A549 (cell line): ENCODE results near the gene PNKP. TPM values are rescaled to one million over a fixed set of nuclear protein-coding genes. Genes with fewer than 3 reads are reported as not detected.
A peak's percentile ranks its signal among the peaks of the same experiment; 100 is the strongest.

Source experiments
- ATAC-seq, 2 experiments: fragments of 200-7000 bp in 1 of 2; fragments of >200 bp in 1 of 2; cut with Nextera tagmentation in 1 of 2; cut with Tn5 transposase in 1 of 2; 3 replicates each; pipeline versions ENCODE4 v1.8.0 to v1.9.1; 2018 to 2020; ENCODE audit warnings: mild to moderate bottlenecking in 1 of 2, moderate library complexity in 1 of 2
- CTCF ChIA-PET: fragments of 300-600 bp; sonication (Branson Sonifier 250); formaldehyde crosslinking; extraction: SDS; loops from one replicate; lab custom pipeline; 2021; ENCODE audit warnings: antibody characterized with exemption, inconsistent platforms; lab: Yijun Ruan, JAX
- POLR2A ChIA-PET: fragments of 350-600 bp; formaldehyde crosslinking; extraction: SDS; loops from one replicate; lab custom pipeline; 2021; ENCODE audit warnings: antibody characterized with exemption, inconsistent platforms; lab: Yijun Ruan, JAX
- DNase-seq, 2 experiments: peaks; one replicate each; pipeline versions ENCODE4 v3.0.0 to v3.0.0-alpha.2; 2011 to 2016; ENCODE audit warnings: low read depth in 1 of 2, low spot score in 1 of 2
- FAIRE-seq: peaks from 2 replicates; lab custom pipeline; 2011; peaks lifted over from hg19 to GRCh38; lab: Jason Lieb, UNC
- H3K27ac ChIP-seq, 2 experiments: fragments of >200 bp; sonication (Bioruptor Twin); formaldehyde crosslinking; 3 replicates each; pipeline ENCODE4 v1.5.1; 2016 to 2017
- H3K4me1 ChIP-seq: fragments of >200 bp; sonication (Bioruptor Twin); formaldehyde crosslinking; 3 replicates; pipeline ENCODE4 v1.6.1; 2016
- H3K4me2 ChIP-seq: fragments of >200 bp; sonication (Bioruptor Twin); formaldehyde crosslinking; 3 replicates; pipeline ENCODE4 v1.6.1; 2016
- H3K4me3 ChIP-seq: fragments of >200 bp; sonication (Bioruptor Twin); formaldehyde crosslinking; 3 replicates; pipeline ENCODE4 v1.5.1; 2016
- H3K9me3 ChIP-seq: fragments of >200 bp; sonication (Bioruptor Twin); formaldehyde crosslinking; 3 replicates; pipeline ENCODE4 v1.6.1; 2016
- BHLHE40 ChIP-seq: IDR thresholded peaks from 2 replicates; pipeline ENCODE4 v1.6.1; 2012; ENCODE audit warnings: low read depth, low read length, inconsistent platforms
- CEBPB ChIP-seq, 2 experiments: fragments of >200 bp in 1 of 2; sonication (Bioruptor Twin) in 1 of 2; formaldehyde crosslinking in 1 of 2; IDR thresholded peaks; 2 replicates each; pipeline ENCODE4 v1.6.1; 2012 to 2016
- CHD2 ChIP-seq: fragments of 150-350 bp; IDR thresholded peaks from 2 replicates; pipeline ENCODE4 v1.6.1; 2014; ENCODE audit warnings: low read length; ENCODE audit not compliant: partially characterized antibody
- EHMT2 ChIP-seq: fragments of 200-600 bp; sonication (generic); IDR thresholded peaks from 2 replicates; pipeline ENCODE4 v1.6.1; 2016; ENCODE audit warnings: antibody characterized with exemption, low read depth, mild to moderate bottlenecking, moderate library complexity
- FOSL2 ChIP-seq, 2 experiments: fragments of 450-650 bp in 1 of 2; fragments of >200 bp in 1 of 2; sonication (Bioruptor Twin) in 1 of 2; formaldehyde crosslinking; IDR thresholded peaks; 2 replicates each; pipeline versions ENCODE4 v1.5.0 to v1.6.1; 2016 to 2020; ENCODE audit warnings: mild to moderate bottlenecking in 1 of 2, moderate library complexity in 1 of 2
- GATA3 ChIP-seq: IDR thresholded peaks from 2 replicates; pipeline ENCODE4 v1.6.1; 2012; ENCODE audit warnings: borderline replicate concordance
- HDAC2 ChIP-seq: fragments of 200-600 bp; sonication (generic); IDR thresholded peaks from 2 replicates; pipeline ENCODE4 v1.6.1; 2016
- HOXB13 ChIP-seq: fragments of 250-450 bp; sonication (Bioruptor Pico); IDR thresholded peaks from 2 replicates; pipeline ENCODE4 v1.5.0; 2020; ENCODE audit warnings: low read depth, mild to moderate bottlenecking, moderate library complexity
- HOXB5 ChIP-seq: fragments of 250-450 bp; sonication (Bioruptor Pico); IDR thresholded peaks from 2 replicates; pipeline ENCODE4 v1.5.0; 2020; ENCODE audit warnings: mild to moderate bottlenecking, moderate library complexity
- JUN ChIP-seq, 2 experiments: fragments of >200 bp; sonication (Bioruptor Twin); formaldehyde crosslinking; IDR thresholded peaks; 2 replicates in 1 of 2; 3 replicates in 1 of 2; pipeline ENCODE4 v1.6.1; 2016 to 2017
- KDM5A ChIP-seq: fragments of 200-600 bp; sonication (generic); IDR thresholded peaks from 2 replicates; pipeline ENCODE4 v1.6.1; 2016; ENCODE audit warnings: antibody characterized with exemption, mild to moderate bottlenecking
- MAFK ChIP-seq: fragments of 450-650 bp; IDR thresholded peaks from 2 replicates; pipeline ENCODE4 v1.6.1; 2014; ENCODE audit not compliant: partially characterized antibody
- MAZ ChIP-seq: fragments of 150-350 bp; IDR thresholded peaks from 2 replicates; pipeline ENCODE4 v1.6.1; 2014; ENCODE audit warnings: antibody characterized with exemption, low read depth, low read length, borderline replicate concordance
- NR3C1 ChIP-seq: fragments of >200 bp; sonication (Bioruptor Twin); formaldehyde crosslinking; IDR thresholded peaks from 3 replicates; pipeline ENCODE4 v1.6.1; 2017
- PHF8 ChIP-seq: fragments of 200-600 bp; sonication (generic); IDR thresholded peaks from 2 replicates; pipeline ENCODE4 v1.6.1; 2016; ENCODE audit warnings: low read depth, mild to moderate bottlenecking, antibody characterized with exemption, moderate library complexity, borderline replicate concordance
- POLR2A ChIP-seq: IDR thresholded peaks from 2 replicates; pipeline ENCODE4 v1.6.1; 2012; ENCODE audit warnings: mild to moderate bottlenecking, low read length
- RFX5 ChIP-seq: fragments of 450-650 bp; IDR thresholded peaks from 2 replicates; pipeline ENCODE4 v1.7.1; 2014; ENCODE audit warnings: antibody characterized with exemption, mild to moderate bottlenecking, moderate library complexity
- SMC3 ChIP-seq: fragments of >200 bp; sonication (Bioruptor Twin); formaldehyde crosslinking; IDR thresholded peaks from 3 replicates; pipeline ENCODE4 v1.6.1; 2018; ENCODE audit warnings: inconsistent platforms
- TP53 ChIP-seq: fragments of 250-450 bp; sonication (Bioruptor Pico); IDR thresholded peaks from 2 replicates; pipeline ENCODE4 v1.5.0; 2021; ENCODE audit warnings: mild to moderate bottlenecking, moderate library complexity
- ZFP36 ChIP-seq: fragments of 450-650 bp; IDR thresholded peaks from 2 replicates; pipeline ENCODE4 v1.6.1; 2014; ENCODE audit warnings: borderline replicate concordance; ENCODE audit not compliant: partially characterized antibody
- ZNF302 ChIP-seq: fragments of 250-450 bp; sonication (Bioruptor Pico); IDR thresholded peaks from 2 replicates; pipeline ENCODE4 v1.9.0; 2021; ENCODE audit warnings: inconsistent platforms, mild to moderate bottlenecking, moderate library complexity
- WGBS: methylation state at CpG from one replicate; pipeline ENCODE4 v1.1.6; 2017; ENCODE audit errors: missing lambda C conversion rate; 5-methylcytosine and 5-hydroxymethylcytosine counted together
- polyA plus RNA-seq, 4 experiments: library from polyadenylated mRNA; depleted of rRNA in 3 of 4; stranded (reverse); fragments of >200 nt; fragmentation: RNase III in 1 of 4; extraction: RNeasy Plus Mini Kit Qiagen cat#74134 plus additional on column Dnase treatment in 1 of 4; gene quantifications; 2 replicates in 3 of 4; 3 replicates in 1 of 4; pipeline ENCODE4 v1.2.3, GENCODE V29; 2011 to 2017
- TF ChIP-seq, protein P1 (sequence below): fragments of 250-450 bp; sonication (Bioruptor Pico); IDR thresholded peaks from 2 replicates; pipeline ENCODE4 v1.5.0; 2020; ENCODE audit warnings: low read depth, mild to moderate bottlenecking, moderate library complexity
- TF ChIP-seq, protein P2 (sequence below): IDR thresholded peaks from 2 replicates; pipeline ENCODE4 v1.6.1; 2012
- TF ChIP-seq, protein P3 (sequence below): fragments of 200-600 bp; sonication (generic); IDR thresholded peaks from 2 replicates; pipeline ENCODE4 v1.6.1; 2016; ENCODE audit warnings: antibody characterized with exemption, mild to moderate bottlenecking, moderate library complexity
- TF ChIP-seq, protein P4 (sequence below): fragments of 450-650 bp; IDR thresholded peaks from 2 replicates; pipeline ENCODE4 v1.6.1; 2014; ENCODE audit warnings: antibody characterized with exemption
- TF ChIP-seq, protein P5 (sequence below): IDR thresholded peaks from 2 replicates; pipeline ENCODE4 v1.6.1; 2012
- TF ChIP-seq, protein P6 (sequence below): fragments of >200 bp; sonication (Bioruptor Twin); formaldehyde crosslinking; IDR thresholded peaks from 3 replicates; pipeline ENCODE4 v1.5.1; 2016

The PNKP gene
- polyA plus RNA-seq, 2 of the 4 experiments (the other 2 are of a cell fraction), result 23.3 to 71.2 TPM

DNA sequence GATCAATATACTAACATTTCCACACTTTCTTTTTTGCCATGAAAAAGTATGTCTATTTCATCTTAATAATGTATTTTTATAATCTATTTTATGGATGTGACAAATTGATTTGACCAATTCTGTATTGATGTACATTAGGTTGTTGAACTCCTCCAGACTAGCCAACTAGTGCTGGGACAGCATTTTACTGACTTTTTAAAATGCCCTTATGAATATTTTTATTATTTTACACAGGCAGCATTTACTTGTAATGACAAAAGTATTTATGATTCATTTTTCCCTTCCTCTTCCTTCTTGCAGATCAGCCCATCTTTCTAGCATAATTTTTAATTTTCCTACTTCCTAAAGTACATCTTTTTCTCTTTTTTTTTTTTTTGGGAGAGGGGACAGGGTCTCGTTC, 53.4 kb downstream of the PNKP start (continued):
- TF ChIP-seq, protein P1, sequence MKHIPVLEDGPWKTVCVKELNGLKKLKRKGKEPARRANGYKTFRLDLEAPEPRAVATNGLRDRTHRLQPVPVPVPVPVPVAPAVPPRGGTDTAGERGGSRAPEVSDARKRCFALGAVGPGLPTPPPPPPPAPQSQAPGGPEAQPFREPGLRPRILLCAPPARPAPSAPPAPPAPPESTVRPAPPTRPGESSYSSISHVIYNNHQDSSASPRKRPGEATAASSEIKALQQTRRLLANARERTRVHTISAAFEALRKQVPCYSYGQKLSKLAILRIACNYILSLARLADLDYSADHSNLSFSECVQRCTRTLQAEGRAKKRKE (CRISPR knock-in tag), result no peak
- no peak for TF ChIP-seq TP53 (CRISPR knock-in tag)
- TF ChIP-seq, all 56 proteins: peak for 0

DNA sequence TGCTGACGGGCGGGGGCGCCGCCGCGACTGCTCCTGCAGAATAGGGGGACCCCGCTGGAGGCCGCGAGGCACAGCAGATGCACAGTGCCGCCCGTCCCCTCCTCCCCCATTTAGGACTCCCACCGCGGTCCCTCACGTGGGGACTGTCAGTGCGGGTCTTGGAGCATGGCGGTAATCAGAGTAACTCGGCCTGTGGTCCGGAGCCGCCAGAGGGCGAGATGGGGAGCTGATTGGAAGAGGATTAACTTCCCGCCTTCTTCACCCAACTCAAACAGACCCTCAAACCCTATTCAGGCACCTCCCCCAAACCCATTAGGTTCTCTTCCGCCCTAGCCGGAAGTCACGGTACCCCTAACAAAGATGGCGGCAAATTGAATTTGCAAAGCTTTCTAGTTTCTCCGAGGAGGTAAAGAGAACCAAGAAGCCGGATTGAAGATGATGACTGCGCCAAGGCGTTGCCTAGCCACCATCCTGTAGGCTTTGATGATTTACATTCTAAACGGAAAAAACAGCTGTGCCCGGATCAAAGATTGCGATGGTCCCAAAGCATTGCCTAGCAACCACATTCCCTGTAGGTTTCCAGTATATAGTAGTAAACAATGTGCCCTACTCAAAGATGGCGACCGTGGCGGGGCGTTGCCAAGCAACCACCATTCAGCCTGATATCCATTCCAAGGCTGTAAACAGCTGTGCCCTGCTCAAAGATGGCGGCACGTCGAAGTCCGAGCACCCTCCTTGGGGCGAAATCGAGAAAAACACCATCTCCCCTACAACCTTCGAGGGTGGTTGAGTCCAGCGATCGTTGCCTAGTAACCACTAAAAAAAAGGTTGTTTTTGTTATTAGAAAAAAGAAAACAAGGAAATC, 54.1 kb downstream of the PNKP start, which contains the start of gene FUZ:
Gene FUZ (minus strand): TSS at position 296 of the 865 bp plus-strand sequence. CDS start 186 bp downstream, at position 110.
- Histone ChIP-seq H3K4me2 (peak within 1 kb of the TSS; percentile 88), H3K27ac (peak within 1 kb of the TSS; percentile 81 to 92), H3K9me3 (no peaks in the 10 kb centered on the region), H3K4me3 (peak within 1 kb of the TSS; percentile 54), H3K4me1 (peaks cover 28% of the 10 kb centered on the region)
- FAIRE-seq, result peak; percentile 99
- POLR2A ChIA-PET, result interaction anchor here (0.7 to 1.4 kb wide), 5 partner anchors 37 to 137 kb away, joined by 3 to 4 read pairs (median 4); partner anchors contain the start of genes AP2A1, NUP62 and PRMT1
- DNase-seq, result peak; percentile 100
- CTCF ChIA-PET, result interaction anchor here (0.6 to 1.7 kb wide), 7 partner anchors 12 to 323 kb away, joined by 3 to 6 read pairs (median 3); no protein-coding TSS in a partner anchor
- ATAC-seq, result peak; percentile 63 to 76
- 7% methylated on average over 45 of the region's 45 CpGs for WGBS
- peak; percentile 66 for TF ChIP-seq PHF8
- peak; percentile 72; the same call in 1 of the 2 replicates for TF ChIP-seq RFX5
- TF ChIP-seq, protein P2, sequence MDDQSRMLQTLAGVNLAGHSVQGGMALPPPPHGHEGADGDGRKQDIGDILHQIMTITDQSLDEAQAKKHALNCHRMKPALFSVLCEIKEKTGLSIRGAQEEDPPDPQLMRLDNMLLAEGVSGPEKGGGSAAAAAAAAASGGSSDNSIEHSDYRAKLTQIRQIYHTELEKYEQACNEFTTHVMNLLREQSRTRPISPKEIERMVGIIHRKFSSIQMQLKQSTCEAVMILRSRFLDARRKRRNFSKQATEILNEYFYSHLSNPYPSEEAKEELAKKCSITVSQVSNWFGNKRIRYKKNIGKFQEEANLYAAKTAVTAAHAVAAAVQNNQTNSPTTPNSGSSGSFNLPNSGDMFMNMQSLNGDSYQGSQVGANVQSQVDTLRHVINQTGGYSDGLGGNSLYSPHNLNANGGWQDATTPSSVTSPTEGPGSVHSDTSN, result peak; percentile 63; the same call in 1 of the 2 replicates
- TF ChIP-seq ZNF302 (CRISPR knock-in tag), result no peak
- TF ChIP-seq HDAC2, result no peak
- peak; percentile 51; the same call in 1 of the 2 replicates for TF ChIP-seq HOXB5
- peak; percentile 74; the same call in 1 of the 2 replicates for TF ChIP-seq MAZ
- TF ChIP-seq FOSL2 (IDR thresholded peaks at IDR 0.05), result no peak
- TF ChIP-seq FOSL2 (CRISPR knock-in tag; IDR thresholded peaks at IDR 0.05), result no peak
- TF ChIP-seq, protein P3, sequence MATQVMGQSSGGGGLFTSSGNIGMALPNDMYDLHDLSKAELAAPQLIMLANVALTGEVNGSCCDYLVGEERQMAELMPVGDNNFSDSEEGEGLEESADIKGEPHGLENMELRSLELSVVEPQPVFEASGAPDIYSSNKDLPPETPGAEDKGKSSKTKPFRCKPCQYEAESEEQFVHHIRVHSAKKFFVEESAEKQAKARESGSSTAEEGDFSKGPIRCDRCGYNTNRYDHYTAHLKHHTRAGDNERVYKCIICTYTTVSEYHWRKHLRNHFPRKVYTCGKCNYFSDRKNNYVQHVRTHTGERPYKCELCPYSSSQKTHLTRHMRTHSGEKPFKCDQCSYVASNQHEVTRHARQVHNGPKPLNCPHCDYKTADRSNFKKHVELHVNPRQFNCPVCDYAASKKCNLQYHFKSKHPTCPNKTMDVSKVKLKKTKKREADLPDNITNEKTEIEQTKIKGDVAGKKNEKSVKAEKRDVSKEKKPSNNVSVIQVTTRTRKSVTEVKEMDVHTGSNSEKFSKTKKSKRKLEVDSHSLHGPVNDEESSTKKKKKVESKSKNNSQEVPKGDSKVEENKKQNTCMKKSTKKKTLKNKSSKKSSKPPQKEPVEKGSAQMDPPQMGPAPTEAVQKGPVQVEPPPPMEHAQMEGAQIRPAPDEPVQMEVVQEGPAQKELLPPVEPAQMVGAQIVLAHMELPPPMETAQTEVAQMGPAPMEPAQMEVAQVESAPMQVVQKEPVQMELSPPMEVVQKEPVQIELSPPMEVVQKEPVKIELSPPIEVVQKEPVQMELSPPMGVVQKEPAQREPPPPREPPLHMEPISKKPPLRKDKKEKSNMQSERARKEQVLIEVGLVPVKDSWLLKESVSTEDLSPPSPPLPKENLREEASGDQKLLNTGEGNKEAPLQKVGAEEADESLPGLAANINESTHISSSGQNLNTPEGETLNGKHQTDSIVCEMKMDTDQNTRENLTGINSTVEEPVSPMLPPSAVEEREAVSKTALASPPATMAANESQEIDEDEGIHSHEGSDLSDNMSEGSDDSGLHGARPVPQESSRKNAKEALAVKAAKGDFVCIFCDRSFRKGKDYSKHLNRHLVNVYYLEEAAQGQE, result no peak
- TF ChIP-seq JUN (IDR thresholded peaks at IDR 0.05), result peak; percentile 49 to 83
- 0 out of 3 replicates have a peak, but pooled peaks have one; percentile 14 for TF ChIP-seq SMC3
- no peak for TF ChIP-seq NR3C1
- TF ChIP-seq KDM5A, result 0 out of 2 replicates have a peak, but pooled peaks have one; percentile 45
- peak; percentile 13 for TF ChIP-seq MAFK
- peak; percentile 63 for TF ChIP-seq GATA3
- TF ChIP-seq, protein P4, sequence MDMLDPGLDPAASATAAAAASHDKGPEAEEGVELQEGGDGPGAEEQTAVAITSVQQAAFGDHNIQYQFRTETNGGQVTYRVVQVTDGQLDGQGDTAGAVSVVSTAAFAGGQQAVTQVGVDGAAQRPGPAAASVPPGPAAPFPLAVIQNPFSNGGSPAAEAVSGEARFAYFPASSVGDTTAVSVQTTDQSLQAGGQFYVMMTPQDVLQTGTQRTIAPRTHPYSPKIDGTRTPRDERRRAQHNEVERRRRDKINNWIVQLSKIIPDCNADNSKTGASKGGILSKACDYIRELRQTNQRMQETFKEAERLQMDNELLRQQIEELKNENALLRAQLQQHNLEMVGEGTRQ, result peak; percentile 50; the same call in 1 of the 2 replicates
- TF ChIP-seq, protein P5, sequence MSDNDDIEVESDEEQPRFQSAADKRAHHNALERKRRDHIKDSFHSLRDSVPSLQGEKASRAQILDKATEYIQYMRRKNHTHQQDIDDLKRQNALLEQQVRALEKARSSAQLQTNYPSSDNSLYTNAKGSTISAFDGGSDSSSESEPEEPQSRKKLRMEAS, result peak; percentile 58
- TF ChIP-seq TP53 (CRISPR knock-in tag), result no peak
- no peak for TF ChIP-seq CHD2
- TF ChIP-seq, protein P6, sequence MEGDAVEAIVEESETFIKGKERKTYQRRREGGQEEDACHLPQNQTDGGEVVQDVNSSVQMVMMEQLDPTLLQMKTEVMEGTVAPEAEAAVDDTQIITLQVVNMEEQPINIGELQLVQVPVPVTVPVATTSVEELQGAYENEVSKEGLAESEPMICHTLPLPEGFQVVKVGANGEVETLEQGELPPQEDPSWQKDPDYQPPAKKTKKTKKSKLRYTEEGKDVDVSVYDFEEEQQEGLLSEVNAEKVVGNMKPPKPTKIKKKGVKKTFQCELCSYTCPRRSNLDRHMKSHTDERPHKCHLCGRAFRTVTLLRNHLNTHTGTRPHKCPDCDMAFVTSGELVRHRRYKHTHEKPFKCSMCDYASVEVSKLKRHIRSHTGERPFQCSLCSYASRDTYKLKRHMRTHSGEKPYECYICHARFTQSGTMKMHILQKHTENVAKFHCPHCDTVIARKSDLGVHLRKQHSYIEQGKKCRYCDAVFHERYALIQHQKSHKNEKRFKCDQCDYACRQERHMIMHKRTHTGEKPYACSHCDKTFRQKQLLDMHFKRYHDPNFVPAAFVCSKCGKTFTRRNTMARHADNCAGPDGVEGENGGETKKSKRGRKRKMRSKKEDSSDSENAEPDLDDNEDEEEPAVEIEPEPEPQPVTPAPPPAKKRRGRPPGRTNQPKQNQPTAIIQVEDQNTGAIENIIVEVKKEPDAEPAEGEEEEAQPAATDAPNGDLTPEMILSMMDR, result no peak
- no peak for TF ChIP-seq HOXB13 (CRISPR knock-in tag)
- TF ChIP-seq ZFP36, result peak; percentile 9
- TF ChIP-seq BHLHE40, result peak; percentile 53
- no peak for TF ChIP-seq EHMT2
- peak; percentile 35; the same call in 1 of the 2 replicates for TF ChIP-seq POLR2A
- TF ChIP-seq CEBPB (IDR thresholded peaks at IDR 0.05), result no peak
